Omental fat pad (tissue), 4 donors: ENCODE measurements around the gene GP9. TPM values are rescaled to one million over a fixed set of nuclear protein-coding genes. Genes with fewer than 3 reads are reported as not detected.
"Not testable (repeated sequence)": the region's sequence is repeated elsewhere in the genome, so short reads cannot be mapped to it uniquely, and the experiment has no call there.

Source experiments
- ATAC-seq: fragments of 150-250 bp; one replicate; pipeline ENCODE4 v1.9.1; 2016; ENCODE audit warnings: mild to moderate bottlenecking, moderate library complexity; ENCODE audit not compliant: low FRiP score
- DNase-seq: peaks from one replicate; pipeline ENCODE4 v3.0.0-alpha.2; 2019; ENCODE audit warnings: low spot score
- total RNA-seq, 4 donors: library from RNA; depleted of rRNA; stranded (reverse); fragments of >200 nt; gene quantifications; one replicate each; pipeline ENCODE4 v1.1.0, GENCODE V29; 2016
- TF ChIP-seq, protein P1 (sequence below), 3 donors: fragments of 450-650 bp; IDR thresholded peaks; one replicate each; pipeline ENCODE4 v1.5.1; 2016 to 2017; ENCODE audit warnings: antibody characterized with exemption in 3 of 3, mild to moderate bottlenecking in 3 of 3, moderate library complexity in 2 of 3

GP9 gene
- total RNA-seq, 4 donors from 2014 or later: not detected

DNA sequence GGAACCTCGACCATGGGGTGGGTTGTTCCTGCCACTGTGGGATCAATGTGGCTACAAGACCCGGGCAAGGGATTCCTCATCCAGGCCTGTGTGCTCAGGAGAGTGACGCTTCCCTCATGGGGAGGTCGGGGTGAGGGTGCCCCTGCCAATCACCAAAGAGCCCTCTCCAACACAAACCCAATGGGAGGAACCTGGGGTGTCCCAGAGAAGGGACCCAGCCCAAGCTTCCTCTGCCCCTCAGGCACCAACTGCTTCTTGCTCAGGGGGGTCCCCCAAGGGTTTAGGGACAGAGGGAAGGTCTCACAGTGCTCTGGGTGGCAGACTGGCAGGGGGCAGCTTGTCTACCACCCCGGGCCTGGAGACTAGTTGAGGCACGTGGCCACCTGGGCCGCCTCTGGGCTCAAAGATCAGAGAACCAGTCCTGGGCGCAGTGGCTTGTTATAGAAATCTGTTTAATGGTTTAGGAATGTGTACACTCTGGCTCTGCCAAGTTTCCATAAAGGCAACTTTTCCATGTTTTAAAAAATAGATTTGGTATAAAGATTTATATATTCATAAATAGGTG, 26.6 kb downstream of the GP9 start:
- DNase-seq (no peak), ATAC-seq (no peak)
- TF ChIP-seq, protein P1, sequence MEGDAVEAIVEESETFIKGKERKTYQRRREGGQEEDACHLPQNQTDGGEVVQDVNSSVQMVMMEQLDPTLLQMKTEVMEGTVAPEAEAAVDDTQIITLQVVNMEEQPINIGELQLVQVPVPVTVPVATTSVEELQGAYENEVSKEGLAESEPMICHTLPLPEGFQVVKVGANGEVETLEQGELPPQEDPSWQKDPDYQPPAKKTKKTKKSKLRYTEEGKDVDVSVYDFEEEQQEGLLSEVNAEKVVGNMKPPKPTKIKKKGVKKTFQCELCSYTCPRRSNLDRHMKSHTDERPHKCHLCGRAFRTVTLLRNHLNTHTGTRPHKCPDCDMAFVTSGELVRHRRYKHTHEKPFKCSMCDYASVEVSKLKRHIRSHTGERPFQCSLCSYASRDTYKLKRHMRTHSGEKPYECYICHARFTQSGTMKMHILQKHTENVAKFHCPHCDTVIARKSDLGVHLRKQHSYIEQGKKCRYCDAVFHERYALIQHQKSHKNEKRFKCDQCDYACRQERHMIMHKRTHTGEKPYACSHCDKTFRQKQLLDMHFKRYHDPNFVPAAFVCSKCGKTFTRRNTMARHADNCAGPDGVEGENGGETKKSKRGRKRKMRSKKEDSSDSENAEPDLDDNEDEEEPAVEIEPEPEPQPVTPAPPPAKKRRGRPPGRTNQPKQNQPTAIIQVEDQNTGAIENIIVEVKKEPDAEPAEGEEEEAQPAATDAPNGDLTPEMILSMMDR (IDR thresholded peaks at IDR 0.05): no peak

DNA sequence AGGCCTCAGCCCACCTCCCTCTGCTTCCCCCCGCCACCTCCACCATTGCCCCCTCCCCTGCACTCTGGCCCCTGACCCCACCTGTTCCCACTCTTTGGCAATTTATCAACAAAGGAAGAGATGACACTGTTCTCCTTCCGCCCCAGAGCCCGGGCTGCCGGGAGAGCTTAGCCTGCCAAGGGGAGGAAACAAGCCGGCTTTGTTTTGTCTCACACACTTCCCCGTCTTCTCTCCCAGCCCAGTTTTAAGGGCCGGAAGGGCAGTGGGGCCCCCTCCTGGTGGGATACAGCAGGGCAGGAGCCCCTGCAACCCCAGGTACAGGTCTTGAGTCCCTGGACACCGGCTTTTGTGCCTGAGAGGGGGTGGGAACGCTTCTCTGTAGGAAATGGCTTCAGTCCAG, 27.3 kb downstream of the GP9 start:
- peak; percentile 67 for ATAC-seq
- not testable (repeated sequence) for DNase-seq

DNA sequence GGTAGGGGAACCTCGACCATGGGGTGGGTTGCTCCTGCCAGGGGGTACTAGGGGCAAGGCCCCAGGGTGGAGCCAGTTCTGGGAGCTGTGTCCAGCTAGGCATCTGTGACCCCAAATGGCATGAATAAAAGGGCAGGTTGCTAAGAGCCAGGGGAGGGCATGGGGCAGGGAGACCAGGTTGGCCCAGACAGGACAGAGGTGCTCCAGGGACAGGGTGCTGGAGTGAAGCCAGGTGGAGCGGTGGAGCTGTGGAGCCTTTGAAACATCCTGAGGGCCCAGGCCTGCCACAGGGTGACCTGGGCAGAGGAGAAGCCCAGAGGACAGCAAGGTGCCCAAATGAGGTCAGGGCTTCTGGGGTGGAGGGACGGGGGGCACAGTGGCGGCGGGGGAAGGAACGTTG, 27.7 kb downstream of the GP9 start:
- not testable (repeated sequence) for ATAC-seq, DNase-seq

DNA sequence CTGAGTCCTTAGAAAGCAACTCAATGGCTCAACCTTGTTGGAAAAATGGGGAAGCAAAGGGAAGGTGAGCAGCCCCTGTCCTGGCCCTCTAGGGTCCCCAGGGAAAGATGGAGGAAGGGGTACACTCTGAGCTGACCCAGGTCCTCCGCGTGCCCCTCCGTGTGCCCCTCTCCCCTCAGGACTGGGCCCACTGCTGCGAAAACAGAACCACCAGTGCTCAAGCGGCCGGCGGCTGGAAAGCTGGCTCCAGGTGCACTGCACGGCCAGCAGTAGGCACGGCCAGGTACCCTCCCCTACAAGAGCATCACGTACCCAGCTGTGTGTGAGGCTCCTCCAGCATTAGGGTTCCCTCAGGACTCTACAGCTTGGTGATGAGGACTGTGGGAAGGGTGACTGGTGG, 34.7 kb downstream of the GP9 start:
- ATAC-seq: no peak
- no peak for DNase-seq

DNA sequence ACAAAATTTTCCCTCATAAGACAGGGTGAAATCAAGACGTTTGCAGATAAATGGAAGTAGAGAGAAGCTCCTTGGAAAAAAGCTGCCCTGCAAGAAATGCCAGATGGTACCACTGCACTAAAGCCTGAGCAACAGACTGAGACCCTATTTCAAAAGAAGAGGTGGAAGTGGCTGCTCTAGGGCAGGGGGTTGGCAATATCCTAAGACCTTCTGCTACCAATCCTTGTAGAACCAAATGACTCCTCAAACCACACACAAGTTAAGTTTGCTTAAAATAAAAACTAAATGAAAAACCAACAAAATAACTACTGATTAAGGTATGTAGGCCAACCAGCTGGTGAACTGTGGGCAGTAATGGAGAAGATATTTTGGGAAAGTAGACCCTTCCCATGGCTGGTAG, 39.7 kb downstream of the GP9 start:
- ATAC-seq (no peak), DNase-seq (no peak)
- TF ChIP-seq, protein P1 (IDR thresholded peaks at IDR 0.05): no peak

More for the DNA sequence above, 34.7 kb downstream of the GP9 start:
- TF ChIP-seq, protein P1 (IDR thresholded peaks at IDR 0.05): no peak

DNA sequence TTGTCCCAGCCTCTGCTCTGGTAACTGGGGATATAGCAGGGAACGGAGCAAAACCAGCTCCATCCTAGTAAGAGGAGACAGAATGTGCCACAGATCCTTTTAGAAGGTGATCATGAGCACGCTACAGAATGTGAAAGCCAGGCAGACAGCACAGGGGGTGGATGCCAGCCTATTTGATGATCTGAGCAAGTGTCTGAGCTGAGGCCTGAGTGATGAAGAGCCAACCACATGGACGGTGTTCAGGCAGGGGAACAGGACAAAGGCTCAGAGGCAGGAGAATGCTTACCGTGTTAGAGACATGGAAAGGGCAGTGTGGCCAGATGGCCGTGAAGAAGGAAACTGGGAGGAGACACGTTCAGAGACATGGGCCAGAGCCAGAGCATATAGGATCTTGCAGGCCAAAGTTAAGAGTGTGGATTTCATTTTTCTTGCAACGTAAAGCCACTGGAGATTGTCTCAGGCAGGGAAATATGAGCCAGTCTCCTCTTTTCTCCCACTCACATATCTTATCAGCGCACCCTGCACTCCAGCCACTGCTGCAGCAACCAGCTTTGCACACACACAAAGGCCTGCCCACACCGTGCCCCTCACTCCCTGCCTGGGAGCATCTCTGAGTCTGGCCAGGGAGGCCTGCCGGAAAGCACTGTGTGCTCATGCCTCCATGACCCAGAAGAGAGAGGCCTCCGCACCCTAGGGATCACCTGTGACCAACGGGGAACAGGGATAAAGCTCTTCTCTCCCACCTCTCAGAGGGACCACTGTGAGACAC, 41.0 kb downstream of the GP9 start:
- TF ChIP-seq, protein P1 (IDR thresholded peaks at IDR 0.05): no peak
- DNase-seq (no peak), ATAC-seq (no peak)

DNA sequence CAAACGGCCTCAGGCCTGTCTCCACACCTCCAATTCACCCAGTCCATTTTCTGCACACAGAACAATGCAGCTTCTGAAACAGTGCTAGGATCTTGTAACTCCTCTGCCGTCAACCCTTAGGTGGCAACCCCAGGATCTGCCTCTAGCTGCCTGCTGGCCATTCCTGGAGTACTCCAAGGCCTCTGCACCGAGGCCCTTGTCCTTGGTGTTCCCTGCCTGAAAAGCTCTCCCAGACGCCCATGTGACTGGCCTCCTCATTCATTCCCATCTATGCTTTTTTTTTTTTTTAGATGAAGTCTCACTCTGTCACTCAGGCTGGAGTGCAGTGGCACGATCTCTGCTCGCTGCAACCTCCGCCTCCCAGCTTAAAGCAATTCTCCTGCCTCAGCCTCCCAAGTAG, 42.7 kb downstream of the GP9 start:
- TF ChIP-seq, protein P1 (IDR thresholded peaks at IDR 0.05): no peak
- ATAC-seq (no peak), DNase-seq (no peak)

DNA sequence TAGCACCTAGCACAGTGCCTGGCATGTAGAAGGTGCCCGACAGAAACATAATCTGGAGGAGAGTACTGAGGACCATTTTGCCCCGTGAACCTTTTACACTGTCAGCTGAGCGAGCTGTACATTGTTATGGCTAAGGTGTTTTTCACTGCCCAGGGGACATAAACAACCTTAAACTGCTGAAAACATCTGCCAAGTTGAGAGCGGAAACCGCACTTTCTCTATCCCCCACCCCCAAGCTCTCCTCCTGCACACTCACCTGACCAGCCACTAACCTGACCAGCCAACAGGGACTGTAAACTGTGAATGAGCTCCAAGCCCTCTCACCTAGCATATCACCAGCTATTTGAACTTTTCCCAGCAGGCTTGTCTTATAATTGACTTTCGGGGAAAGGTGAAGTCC, 43.5 kb downstream of the GP9 start:
- ATAC-seq (no peak), DNase-seq (no peak)
- TF ChIP-seq, protein P1 (IDR thresholded peaks at IDR 0.05): no peak
